ACC112 (cell line): ENCODE results near the gene NFIB.

Experiments
- H2AFZ ChIP-seq: fragments of 200-600 bp; sonication (generic); one replicate; pipeline ENCODE4 v1.6.0; 2017; ENCODE audit warnings: antibody characterized with exemption, low read length; ENCODE audit not compliant: unreplicated experiment
- H3K27ac ChIP-seq: fragments of 200-600 bp; sonication (generic); 2 replicates; pipeline ENCODE4 v1.5.1; 2014; ENCODE audit warnings: low read depth, mild to moderate bottlenecking, antibody characterized with exemption, low read length, moderate library complexity
- H3K27me3 ChIP-seq: fragments of 200-600 bp; sonication (generic); 2 replicates; pipeline ENCODE4 v1.6.1; 2014; ENCODE audit warnings: mild to moderate bottlenecking, antibody characterized with exemption, low read length, moderate library complexity, mixed read lengths; ENCODE audit not compliant: insufficient read depth
- H3K36me3 ChIP-seq: fragments of 200-600 bp; sonication (generic); 2 replicates; pipeline ENCODE4 v1.6.1; 2016; ENCODE audit warnings: mild to moderate bottlenecking, antibody characterized with exemption, low read length, moderate library complexity, mixed read lengths; ENCODE audit not compliant: insufficient read depth
- H3K4me1 ChIP-seq: fragments of 200-600 bp; sonication (generic); one replicate; pipeline ENCODE4 v1.6.1; 2016; ENCODE audit warnings: low read length, mixed read lengths; ENCODE audit not compliant: insufficient read depth, unreplicated experiment, control insufficient read depth
- H3K4me3 ChIP-seq: fragments of 200-600 bp; sonication (generic); 2 replicates; pipeline ENCODE4 v1.5.1; 2014; ENCODE audit warnings: mild to moderate bottlenecking, low read depth, low read length
- H3K79me2 ChIP-seq: fragments of 200-600 bp; sonication (generic); one replicate; pipeline ENCODE4 v1.6.0; 2016; ENCODE audit warnings: low read length; ENCODE audit not compliant: control insufficient read depth, unreplicated experiment, insufficient read depth

Gene NFIB

DNA sequence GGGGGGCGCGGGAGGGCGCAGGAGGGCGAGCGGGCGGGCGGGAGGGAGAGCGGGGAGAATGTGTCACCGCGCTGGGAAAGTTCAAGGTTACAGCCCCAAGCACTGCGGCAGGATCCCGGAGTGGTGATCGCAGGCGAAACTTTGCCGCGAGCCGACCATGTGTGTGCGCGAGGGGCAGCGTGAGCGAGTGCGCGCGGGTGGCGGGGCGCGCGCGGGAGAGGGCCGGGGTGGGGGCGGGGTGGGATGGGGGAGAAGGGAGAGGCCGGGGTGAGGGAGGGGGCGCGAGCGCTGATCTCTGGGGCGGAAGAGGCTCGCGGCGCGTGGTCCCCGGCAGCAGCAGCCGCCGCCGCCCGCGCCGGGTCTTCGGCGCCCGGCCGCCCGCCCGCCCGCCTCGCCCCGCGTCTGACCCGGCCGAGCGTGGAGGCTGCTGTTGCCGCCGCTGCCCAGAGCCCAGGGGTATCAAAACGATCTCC lies at the start of gene NFIB:
TSS of gene NFIB (minus strand) at position 191 of the 473 bp plus-strand sequence. CDS start 630 bp downstream, outside the sequence.
- Histone ChIP-seq H2AFZ (peak within 1 kb of the TSS; percentile 50), H3K4me1 (peaks cover 17% of the 10 kb centered on the region), H3K4me3 (peak within 1 kb of the TSS; percentile 92), H3K36me3 (no peaks in the 10 kb centered on the region), H3K27ac (peak within 1 kb of the TSS; percentile 88), H3K79me2 (peaks cover 77% of the 10 kb centered on the region), H3K27me3 (no peaks in the 10 kb centered on the region)

DNA sequence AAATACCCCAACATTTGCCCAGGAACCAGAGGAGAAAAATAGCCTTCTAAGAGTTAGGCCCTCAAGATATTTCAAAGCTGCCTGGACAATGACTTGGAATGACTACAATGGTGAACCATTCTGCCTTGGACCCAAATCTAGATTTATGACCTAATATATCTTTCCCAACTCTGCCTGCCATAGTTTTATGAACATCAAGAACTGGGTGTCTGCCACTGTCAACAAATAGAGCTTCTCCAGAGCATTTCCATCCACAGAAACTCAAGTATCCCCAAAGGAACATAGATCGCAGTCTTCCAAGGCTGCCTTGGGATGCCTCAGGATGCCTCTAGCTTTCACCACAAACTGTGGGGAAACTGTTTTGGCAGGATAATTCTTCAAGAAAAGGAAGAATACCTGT lies 48.2 kb upstream of the NFIB start:
- Histone ChIP-seq H3K4me1 (peaks cover 42% of the 10 kb centered on the region), H2AFZ (no peak overlapping the region), H3K27ac (peak overlapping the region; percentile 67), H3K79me2 (no peaks in the 10 kb centered on the region), H3K36me3 (0 out of 2 replicates have a peak, but pooled peaks cover 3% of the 10 kb centered on the region), H3K27me3 (no peaks in the 10 kb centered on the region), H3K4me3 (no peak overlapping the region)

DNA sequence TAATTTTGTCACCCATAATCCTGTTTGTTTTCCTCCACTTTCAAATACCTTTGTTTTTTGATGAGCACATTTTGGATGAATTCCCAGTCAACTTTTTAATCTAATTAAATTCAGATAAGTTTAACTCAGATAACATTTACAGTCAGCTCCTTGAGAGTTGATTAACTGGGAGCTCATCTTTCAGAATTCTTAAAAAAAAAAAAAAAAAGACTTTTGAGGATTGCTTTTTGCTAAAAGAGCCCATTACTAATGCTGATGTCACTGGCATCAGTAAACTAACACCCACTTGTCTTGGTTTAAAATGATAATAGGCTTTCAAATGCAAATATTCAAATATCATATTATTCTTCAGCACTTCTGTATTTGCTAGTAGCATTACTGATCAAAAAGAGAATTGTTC lies 47.1 kb upstream of the NFIB start:
- no peaks in the 10 kb centered on the region for H3K27me3 ChIP-seq
- H3K79me2 ChIP-seq: no peaks in the 10 kb centered on the region
- H2AFZ ChIP-seq: no peak overlapping the region
- 0 out of 2 replicates have a peak overlapping the region, but pooled peaks have one; percentile 20 for H3K4me3 ChIP-seq
- H3K4me1 ChIP-seq: peaks cover 42% of the 10 kb centered on the region
- H3K36me3 ChIP-seq: 0 out of 2 replicates have a peak, but pooled peaks cover 3% of the 10 kb centered on the region
- H3K27ac ChIP-seq: no peak overlapping the region

DNA sequence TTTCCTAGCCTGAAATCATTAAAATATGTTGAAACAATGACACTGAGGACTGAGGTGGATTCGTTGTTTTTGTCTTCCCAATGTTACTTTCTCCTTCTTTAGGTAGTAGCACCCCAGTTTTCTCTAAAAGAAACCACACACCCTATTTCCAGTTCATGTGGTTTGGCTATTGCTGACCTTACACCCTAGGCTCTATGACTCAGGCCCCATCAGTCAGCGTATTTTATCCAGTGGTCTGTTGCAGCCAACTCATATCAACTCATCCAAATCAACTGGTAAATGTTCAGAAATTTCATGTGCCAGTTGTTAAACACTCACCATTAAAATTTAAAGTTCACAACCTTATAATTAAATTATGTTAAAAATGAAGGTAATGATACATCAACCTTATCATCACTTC lies 44.6 kb upstream of the NFIB start:
- Histone ChIP-seq H3K4me3 (no peak overlapping the region), H3K79me2 (no peaks in the 10 kb centered on the region), H3K27ac (no peak overlapping the region), H3K4me1 (peaks cover 33% of the 10 kb centered on the region), H3K27me3 (no peaks in the 10 kb centered on the region), H3K36me3 (0 out of 2 replicates have a peak, but pooled peaks cover 3% of the 10 kb centered on the region), H2AFZ (no peak overlapping the region)

DNA sequence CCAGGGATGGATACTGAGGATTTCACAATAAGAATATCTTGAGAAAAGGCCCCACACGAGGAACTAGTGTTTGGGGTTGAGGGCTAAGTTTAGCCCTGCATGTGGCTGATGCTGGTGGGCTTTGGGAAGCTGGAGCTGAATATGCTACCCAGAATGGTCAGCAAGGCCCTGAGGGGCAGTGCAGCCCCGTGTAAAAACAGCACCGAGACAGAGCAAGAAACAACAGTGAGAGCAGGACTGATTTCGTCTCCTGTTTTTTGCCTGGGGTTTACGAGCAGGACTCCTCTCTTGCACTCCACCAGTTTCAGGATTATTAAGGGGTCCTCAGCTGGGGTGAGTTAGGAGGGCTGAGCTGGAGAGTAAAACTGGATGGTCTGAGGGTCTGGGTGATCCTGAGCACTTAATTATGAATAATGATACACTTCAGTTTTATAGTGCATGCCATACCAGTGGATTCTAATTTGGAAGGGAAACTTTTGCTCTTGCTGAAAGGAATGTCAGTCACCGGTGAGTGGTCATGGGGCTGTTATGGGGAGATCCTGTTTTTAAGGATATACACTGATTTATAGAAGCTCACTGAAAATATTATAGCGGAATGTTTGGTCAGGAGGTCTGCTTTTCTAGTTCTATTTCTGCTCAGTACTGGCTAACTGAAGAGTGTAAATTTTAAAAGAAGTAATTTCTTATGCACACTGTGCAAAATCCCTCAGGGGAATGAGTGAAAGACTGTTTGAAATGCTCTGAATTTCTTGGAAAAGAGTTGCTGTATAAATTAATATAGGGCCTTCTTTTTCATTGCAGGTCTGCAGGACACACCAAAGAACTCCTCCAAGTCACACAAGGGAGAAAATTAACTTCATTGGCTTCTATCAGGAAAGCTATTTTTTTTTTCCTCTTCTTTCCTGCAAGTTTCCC lies 42.7 kb upstream of the NFIB start:
- Histone ChIP-seq H3K4me1 (peaks cover 29% of the 10 kb centered on the region), H2AFZ (no peak overlapping the region), H3K79me2 (no peaks in the 10 kb centered on the region)

DNA sequence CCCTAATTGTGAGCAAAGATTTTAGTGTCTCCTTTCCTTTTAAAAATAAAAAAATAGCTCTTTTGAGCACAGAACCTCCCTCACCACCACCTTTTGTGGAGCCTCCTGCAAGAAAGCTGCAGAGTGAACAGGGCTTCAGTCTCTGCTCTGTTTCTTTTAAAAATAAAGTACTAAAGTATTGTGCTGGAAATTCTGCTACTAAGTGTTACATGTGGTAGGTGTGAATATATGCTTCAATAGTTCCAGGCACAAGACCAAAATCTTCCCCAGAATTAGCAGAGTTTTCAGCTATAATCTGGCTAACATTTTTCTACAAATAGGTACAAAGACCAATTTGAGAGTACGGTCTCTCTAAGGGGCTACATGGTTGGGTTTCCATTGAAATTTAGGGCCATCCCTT lies 40.3 kb upstream of the NFIB start:
- Histone ChIP-seq H3K27me3 (peaks cover 7% of the 10 kb centered on the region; the same call in 1 of the 2 replicates), H3K27ac (no peak overlapping the region), H3K4me3 (no peak overlapping the region), H2AFZ (no peak overlapping the region), H3K36me3 (no peaks in the 10 kb centered on the region), H3K79me2 (peaks cover 1% of the 10 kb centered on the region), H3K4me1 (peaks cover 37% of the 10 kb centered on the region)

More for the DNA sequence above, 42.7 kb upstream of the NFIB start:
- Histone ChIP-seq H3K36me3 (0 out of 2 replicates have a peak, but pooled peaks cover 1% of the 10 kb centered on the region), H3K4me3 (no peak overlapping the region), H3K27ac (no peak overlapping the region), H3K27me3 (no peaks in the 10 kb centered on the region)

DNA sequence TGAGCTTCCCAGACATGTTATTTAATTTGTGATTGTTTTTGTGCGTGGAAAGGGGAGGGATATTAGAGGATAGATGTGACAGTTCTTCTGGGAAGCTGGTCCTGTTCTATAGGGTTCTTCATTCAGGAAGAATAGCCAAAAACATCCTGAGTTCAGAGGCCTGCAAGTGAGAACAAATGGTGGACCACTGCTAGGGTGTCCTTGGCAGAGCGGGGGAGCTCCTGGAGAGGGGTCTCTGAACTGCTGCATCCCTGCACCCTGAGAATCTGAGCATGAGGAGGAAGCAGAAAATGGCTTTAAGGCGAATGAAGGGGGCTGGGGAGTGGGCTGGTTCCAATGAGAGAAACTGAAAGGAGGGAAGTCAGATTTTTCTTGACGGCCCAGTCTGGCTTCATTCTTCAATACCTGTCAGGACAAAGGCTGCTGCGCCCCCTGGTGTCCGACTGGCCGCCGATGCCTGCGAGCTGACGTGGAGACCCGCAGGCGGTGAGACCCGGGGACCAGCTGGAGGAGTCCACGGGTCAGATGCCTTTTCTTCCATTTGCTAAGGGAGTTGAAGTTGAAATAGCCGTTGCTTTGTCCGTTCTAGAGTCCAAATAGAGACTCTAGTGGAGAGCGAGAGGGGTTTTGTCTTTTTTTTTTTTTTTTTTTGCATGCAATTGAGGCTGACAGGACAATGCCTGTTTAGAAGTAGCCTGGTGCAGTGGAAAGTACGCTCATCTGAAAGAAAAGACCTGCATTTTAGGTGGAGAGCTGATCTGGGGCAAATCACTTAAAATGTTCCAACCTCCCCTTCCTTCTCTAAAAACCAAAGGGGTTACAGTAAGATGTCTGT lies 39.5 kb upstream of the NFIB start:
- Histone ChIP-seq H2AFZ (peak overlapping the region; percentile 77), H3K4me3 (peak overlapping the region; percentile 52), H3K79me2 (peaks cover 5% of the 10 kb centered on the region), H3K27ac (no peak overlapping the region), H3K4me1 (peaks cover 30% of the 10 kb centered on the region), H3K36me3 (no peaks in the 10 kb centered on the region), H3K27me3 (peaks cover 7% of the 10 kb centered on the region; the same call in 1 of the 2 replicates)

DNA sequence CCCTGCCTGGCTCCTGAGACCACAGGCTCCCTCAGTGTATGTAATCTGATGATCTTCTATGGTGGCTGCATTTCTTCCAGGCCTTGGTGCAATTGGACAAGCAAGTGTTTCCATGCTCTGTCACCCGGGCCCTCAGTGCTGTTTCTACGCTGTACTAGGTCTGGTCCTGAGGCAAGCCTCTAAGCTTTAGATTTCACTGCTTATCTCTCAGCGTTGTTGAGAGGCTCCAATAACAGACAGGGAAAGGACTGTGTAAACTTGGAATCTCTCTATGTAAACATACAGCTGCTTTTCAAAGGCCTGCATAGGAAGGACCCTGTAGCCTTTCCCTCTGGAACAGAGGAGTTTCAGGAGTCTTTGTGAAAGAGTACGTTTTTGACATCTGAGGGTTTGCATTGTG lies 38.6 kb upstream of the NFIB start:
- H3K27me3 ChIP-seq: peaks cover 7% of the 10 kb centered on the region; the same call in 1 of the 2 replicates
- peak overlapping the region; percentile 27 for H2AFZ ChIP-seq

DNA sequence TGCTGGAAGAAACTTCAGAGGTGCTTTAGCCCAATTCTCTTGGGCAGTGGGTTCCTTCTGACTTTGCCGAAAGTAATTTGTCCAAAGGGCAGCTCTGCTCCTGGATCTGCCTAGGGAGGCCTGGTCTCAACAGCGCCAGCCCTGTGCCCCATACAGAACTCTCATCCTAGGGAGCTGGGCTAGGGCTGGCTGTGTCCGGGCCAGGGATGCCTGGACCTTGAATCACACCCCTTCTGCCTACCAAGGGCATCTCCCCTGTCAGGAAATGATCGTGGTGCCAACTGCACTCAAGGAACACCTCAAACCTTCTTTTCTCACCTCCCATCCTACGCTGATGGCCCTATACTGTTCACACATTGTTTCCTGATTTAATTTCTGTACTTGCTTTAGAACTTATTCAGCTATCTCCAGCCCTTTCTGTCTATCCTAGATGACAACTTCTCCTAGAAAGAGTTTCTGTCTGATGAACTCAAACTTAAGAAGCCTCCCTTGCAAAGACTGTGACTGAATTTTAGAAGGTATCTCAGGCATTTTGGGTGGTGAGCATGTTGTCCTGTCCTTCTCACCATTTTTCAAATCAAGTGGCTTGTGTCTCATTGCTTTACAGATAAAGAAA lies 37.4 kb upstream of the NFIB start:
- Histone ChIP-seq H2AFZ (peak overlapping the region; percentile 29), H3K27me3 (peaks cover 12% of the 10 kb centered on the region), H3K4me1 (peaks cover 23% of the 10 kb centered on the region), H3K79me2 (peaks cover 10% of the 10 kb centered on the region), H3K36me3 (no peaks in the 10 kb centered on the region), H3K4me3 (peak overlapping the region; percentile 41; the same call in 1 of the 2 replicates), H3K27ac (peak overlapping the region; percentile 53)

More for the DNA sequence above, 38.6 kb upstream of the NFIB start:
- Histone ChIP-seq H3K79me2 (peaks cover 5% of the 10 kb centered on the region), H3K4me3 (peak overlapping the region; percentile 30), H3K4me1 (peaks cover 23% of the 10 kb centered on the region), H3K36me3 (no peaks in the 10 kb centered on the region), H3K27ac (no peak overlapping the region)

DNA sequence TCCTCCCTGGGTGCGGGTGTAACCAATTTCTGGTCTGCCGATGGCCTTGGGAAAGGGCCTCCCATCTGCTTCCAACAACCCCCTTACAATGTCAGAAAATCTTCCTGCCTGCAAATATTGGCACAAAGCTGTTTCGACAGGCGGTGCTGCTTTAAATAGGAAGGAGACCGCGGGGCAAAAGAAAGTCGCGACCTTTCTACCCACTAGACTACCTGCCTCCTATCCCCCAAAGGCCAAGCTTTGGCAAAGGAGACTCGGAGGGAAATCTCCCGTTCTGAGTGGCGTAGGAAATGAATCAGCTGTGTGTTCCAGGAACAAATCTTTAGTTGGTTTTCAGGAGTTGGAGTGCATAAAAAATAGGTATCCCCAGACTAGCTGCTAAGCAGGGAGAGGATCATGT lies 36.8 kb upstream of the NFIB start:
- Histone ChIP-seq H3K79me2 (peaks cover 10% of the 10 kb centered on the region), H3K27ac (peak overlapping the region; percentile 53), H3K4me1 (peaks cover 23% of the 10 kb centered on the region), H3K4me3 (peak overlapping the region; percentile 41; the same call in 1 of the 2 replicates), H3K36me3 (no peaks in the 10 kb centered on the region), H3K27me3 (peaks cover 17% of the 10 kb centered on the region), H2AFZ (no peak overlapping the region)
